GM19468 (cell line): ENCODE data around the gene MRC2.

ENCODE experiments used
- ATAC-seq: cut with Tn5 transposase; IDR thresholded peaks from one replicate; pipeline ENCODE4 v1.9.1; 2021; ENCODE audit warnings: mild to moderate bottlenecking, moderate library complexity, moderate number of reproducible peaks; ENCODE audit not compliant: unreplicated experiment; ENCODE audit errors: extremely low read depth

MRC2 gene

GRCh38 chr17:62631086-62631935, 3.8 kb downstream of the MRC2 start:
- no peak for ATAC-seq

DNA sequence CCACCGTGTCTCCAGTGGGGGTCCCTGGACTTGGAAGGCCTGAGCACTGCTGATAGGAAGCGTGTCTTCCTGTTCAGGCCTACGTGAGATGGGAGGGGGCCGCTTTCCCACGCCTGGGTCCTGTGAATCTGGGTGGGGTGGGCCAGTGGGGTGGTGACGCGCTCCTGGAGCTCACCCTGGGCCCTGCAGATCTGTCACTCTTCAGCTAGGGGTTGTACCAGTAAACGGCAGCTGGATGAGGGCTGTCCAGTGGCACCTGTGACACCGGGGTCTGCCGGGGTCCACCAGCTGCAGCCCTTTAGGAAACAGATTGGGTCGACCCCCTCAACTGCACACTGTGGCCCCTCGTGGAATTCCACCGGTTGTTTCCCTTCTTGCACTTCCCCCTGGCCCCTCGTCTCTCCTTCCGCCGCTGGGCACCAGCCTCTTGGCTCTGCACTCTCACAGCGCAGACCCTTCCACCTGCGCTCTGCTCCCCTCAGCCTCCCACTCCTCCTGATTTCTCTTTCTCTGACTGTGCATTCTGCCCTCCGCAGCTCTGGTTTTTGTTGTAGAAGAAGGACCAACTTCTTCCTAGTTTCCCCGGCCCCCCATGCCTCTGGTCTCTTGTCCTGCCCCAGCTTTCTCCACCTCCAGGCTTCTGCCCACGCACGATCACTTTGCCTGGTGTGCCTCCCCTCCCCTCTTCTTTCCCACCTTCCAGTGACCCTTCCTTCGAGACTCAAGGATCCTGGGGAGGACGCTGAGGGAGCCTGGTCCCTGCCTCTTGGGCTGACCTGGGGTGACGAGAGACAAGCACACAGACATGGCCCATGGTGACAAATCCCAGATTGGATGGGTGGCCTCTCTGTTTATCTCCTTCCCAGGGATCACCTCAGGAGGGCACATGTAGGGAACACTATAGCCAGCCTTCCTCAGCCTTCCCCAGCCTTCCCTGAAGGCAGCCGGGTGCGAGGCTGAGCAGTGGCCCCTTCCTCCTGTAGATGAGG, 4.8 kb downstream of the MRC2 start:
- no peak for ATAC-seq

- ATAC-seq = no peak
Observed at GRCh38 chr17:62637809-62638208, 10.3 kb downstream of the MRC2 start.

- no peak for ATAC-seq
Observed at GRCh38 chr17:62641153-62641552, 13.7 kb downstream of the MRC2 start.

GRCh38 chr17:62641951-62642350, 14.5 kb downstream of the MRC2 start:
- ATAC-seq = no peak

DNA sequence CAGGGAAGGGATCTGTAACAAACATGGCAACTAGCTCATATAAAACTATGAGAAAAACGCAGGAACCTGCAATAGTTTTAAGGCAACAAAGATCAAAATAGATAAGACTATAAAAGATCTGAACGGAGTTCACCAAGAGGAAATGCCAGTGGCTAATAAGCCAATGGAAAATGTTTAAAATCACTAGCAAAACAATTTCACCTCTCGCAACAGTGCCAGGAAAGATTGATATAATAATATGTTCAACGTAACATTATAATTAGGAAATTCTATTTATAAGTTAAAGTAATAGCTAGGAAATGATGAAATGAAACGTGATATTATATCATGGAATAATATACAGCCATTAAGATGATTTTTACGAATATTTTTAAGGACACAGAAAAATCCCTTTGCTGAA, 16.0 kb downstream of the MRC2 start:
- ATAC-seq = no peak

DNA sequence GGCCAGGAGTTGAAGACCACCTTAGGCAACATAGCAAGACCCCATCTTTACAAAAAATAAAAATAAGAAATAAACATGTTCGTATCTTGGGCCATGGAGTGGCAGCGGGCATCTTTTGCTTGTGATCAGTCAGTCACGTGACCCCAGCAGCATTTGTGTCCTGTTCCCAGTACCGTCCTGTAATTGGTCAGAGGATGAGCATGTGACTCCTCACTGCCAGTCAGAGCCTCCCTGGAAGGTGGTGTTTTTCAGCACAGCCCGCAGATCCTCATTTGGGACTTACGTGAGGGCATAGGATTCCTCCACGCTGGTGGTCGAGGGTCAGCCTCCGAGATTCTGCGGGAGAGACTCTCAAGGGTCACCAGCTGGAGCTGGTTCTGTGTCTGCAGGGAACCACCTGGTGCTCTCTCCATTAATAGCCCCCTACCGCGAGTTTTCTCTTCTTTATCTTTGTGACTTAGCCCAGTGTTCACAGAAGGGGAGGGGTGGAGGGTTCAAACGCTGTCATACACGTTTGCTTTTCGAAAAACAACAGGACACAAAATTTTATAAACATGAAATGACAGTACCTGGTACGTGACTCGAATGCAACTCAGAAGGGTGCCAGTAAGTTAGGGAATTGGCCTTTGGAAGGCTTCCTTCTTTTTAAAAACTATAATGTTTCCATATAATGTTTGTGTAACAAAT, 17.2 kb downstream of the MRC2 start:
- no peak for ATAC-seq

DNA sequence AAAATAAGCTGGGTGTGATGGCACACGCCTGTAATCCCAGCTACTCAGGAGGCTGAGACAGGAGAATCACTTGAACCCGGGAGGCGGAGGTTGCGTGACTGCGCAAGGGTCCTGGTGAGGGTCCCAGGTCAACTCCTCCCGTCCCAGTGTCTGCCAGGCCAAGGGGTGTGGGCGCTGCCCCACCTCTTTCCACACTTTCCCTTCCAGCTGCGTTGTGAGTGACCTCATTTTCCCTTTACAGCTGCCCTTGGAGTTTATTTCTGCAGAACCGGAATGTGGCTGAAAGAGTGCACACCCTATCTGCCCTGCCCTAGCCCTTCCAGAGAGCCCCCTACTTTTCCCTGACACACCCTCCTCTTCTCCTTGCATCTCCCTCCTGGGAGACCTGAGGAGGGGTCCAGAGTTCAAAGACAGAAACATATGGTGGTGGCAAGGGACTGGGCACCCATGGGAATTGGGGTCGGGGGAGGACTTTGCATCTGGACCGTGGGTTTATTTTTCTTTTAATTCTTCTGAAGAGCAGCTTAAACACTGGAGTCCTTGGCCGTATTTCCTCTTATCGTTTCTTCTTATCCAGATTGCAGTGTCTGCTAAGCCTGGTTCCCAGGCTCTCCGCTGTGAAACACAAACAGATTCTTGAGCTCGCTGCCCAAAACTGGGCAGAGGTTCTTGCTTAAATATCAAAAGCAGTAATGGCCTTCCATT, 20.9 kb downstream of the MRC2 start:
- ATAC-seq = no peak

DNA sequence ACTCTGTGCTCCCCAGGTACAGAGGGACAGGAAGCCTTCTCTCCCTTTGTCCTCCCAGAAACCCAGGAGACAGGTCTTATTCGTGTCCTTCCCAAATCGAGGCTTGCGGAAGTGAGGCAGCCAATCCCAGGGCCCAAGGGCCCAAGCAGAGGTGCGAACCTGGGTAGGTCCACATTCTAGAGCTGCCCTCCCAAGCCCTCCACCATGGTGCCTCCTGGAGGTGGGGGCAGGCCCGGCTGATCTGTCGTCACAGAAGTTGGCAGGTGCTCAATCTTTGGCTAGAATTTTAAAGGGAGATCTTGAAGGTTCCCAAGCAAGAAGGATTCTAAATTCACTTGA, 21.5 kb downstream of the MRC2 start:
- ATAC-seq = no peak

GRCh38 chr17:62649570-62649969, 22.1 kb downstream of the MRC2 start:
- ATAC-seq = no peak

GRCh38 chr17:62650587-62650986, 23.1 kb downstream of the MRC2 start:
- no peak for ATAC-seq

DNA sequence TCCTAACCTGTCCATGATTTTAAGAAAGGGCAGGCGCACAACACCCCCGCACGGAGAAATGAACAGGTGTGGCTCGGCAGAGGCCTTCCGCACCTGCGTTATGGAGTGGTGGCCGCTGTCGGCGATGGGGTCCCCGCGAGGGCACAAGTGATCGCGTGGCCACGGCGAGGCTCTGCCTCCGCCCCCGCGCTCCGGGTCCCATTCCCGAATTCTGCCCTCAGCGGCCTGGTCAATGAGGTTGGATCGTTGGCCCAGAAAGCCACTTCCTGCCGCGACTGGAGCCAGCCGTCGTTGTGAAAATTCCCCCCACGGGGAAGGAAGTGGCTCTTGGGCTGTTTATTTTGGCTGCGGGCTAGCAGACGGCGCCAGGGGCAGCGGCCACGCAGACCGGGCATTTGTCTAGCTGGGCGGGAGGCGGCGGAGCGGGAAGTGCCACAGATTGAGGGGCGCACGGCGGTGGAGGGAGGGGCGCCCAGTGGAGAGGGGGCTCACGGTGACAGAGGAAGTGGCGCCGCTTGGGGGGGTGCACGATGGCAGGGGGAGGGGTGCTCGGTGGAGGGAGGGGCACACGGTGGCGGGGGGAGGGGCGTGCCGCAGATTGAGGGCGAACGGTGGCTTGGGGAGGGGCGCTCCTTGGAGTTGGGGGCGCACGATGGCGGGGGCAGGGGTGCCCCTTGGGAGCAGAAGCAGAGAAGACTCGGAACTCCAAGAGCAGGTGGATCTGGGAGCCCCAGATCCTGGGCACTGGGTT, 25.0 kb downstream of the MRC2 start:
- no peak for ATAC-seq

- ATAC-seq = no peak
Observed at GRCh38 chr17:62653002-62653825, 25.7 kb downstream of the MRC2 start.

GRCh38 chr17:62653826-62654761, 26.6 kb downstream of the MRC2 start:
- no peak for ATAC-seq

DNA sequence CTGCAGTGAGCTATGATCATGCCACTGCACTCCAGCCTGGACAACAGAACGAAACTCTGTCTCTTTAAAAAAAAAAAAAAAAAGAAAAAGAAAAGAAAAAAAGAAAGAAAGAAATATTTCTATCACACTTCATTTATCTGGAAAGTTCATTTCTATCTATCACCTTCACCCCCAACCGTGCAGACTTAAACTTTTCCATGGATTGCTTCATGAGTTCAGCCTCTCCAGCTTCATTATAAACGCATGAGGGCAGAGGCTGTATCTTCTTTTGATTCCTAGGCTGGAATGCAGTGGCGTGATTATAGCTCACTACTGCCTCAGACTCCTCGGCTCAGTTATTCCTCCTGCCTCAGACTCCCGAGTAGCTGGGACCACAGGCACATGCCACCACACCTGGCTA, 28.2 kb downstream of the MRC2 start:
- ATAC-seq = no peak

DNA sequence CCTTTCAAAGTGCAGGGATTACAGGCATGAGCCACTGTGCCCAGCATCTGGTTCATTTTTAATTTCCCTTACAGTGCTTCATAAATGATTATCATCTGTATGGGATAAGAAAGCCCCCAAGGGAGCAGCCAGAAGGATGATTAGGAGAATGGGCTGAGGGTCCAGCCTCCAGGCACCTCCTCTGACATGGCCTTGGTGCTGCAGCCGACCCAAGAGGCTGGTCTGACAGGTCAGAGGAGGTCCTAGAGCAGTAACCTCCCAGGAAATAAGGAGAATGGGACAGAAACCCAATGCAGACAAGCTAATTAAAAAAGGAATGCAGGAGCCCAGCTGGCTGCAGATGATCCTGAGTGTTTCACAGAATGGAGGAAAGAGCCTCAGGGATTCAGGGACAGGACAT, 29.0 kb downstream of the MRC2 start:
- ATAC-seq = no peak

GRCh38 chr17:62657145-62657665, 29.7 kb downstream of the MRC2 start:
- ATAC-seq = no peak
